Measurements from ENCODE around the gene CSRP1. TPM values are rescaled to one million over a fixed set of nuclear protein-coding genes. Genes with fewer than 3 reads are reported as not detected.
"Not testable (repeated sequence)": the region's sequence is repeated elsewhere in the genome, so short reads cannot be mapped to it uniquely, and the experiment has no call there.

Gene CSRP1
- total RNA-seq, 2 experiments from 2014 or later: 46.4 to 89.8 TPM

DNA sequence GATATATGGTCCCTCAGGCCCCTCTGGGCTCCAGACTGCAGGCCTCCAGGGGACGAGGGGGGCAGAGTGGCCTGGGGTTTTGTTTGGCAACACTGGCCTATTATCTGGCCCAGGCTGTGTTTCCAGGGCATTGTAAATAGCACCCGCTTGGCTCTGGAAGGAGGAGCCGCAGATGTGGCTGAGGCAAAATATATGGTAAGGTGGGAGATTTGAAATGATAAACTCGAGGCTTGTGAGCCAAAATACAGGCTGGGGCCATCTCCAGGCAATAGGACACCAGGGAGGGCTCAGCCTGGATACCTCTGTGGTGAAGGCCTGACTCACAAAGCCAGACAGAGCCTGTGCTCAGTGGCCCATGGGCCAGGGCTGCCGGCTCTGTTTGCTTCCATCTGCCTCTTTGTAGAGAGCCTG lies 46.0 kb upstream of the CSRP1 start:
- Histone ChIP-seq H3K79me2 (ENCODE audit: insufficient read depth, low read depth, low read length) (no peaks in the 10 kb centered on the region), H3K4me3 (ENCODE audit: low read depth, low read length, poor library complexity, severe bottlenecking) (no peak overlapping the region), H3K4me1 (ENCODE audit: insufficient read depth, low read length, poor library complexity, severe bottlenecking) (no peaks in the 10 kb centered on the region), H3K9me3 (ENCODE audit: low read length) (no peaks in the 10 kb centered on the region), H3K4me2 (ENCODE audit: low read length) (no peak overlapping the region), H3K27ac (ENCODE audit: low read depth, low read length, poor library complexity, severe bottlenecking) (no peak overlapping the region), H3K9me2 (ENCODE audit: insufficient read depth, low read length) (no peaks in the 10 kb centered on the region), H4K20me1 (ENCODE audit: insufficient read depth, low read length) (no peaks in the 10 kb centered on the region), H3K36me3 (ENCODE audit: insufficient read depth, low read length) (no peaks in the 10 kb centered on the region), H2AFZ (ENCODE audit: low read length) (no peak overlapping the region)
- DNase-seq (ENCODE audit: low spot score): no peak
- no TSS peak for BruUV-seq (replicated peaks)
- ChIA-PET CTCF (ENCODE audit: unreplicated experiment) (no interaction called here), POLR2A (no interaction called here)
- TF ChIP-seq, protein P1, sequence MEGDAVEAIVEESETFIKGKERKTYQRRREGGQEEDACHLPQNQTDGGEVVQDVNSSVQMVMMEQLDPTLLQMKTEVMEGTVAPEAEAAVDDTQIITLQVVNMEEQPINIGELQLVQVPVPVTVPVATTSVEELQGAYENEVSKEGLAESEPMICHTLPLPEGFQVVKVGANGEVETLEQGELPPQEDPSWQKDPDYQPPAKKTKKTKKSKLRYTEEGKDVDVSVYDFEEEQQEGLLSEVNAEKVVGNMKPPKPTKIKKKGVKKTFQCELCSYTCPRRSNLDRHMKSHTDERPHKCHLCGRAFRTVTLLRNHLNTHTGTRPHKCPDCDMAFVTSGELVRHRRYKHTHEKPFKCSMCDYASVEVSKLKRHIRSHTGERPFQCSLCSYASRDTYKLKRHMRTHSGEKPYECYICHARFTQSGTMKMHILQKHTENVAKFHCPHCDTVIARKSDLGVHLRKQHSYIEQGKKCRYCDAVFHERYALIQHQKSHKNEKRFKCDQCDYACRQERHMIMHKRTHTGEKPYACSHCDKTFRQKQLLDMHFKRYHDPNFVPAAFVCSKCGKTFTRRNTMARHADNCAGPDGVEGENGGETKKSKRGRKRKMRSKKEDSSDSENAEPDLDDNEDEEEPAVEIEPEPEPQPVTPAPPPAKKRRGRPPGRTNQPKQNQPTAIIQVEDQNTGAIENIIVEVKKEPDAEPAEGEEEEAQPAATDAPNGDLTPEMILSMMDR (conservative IDR thresholded peaks at IDR 0.05; ENCODE audit: low read length): no peak
- TF ChIP-seq EZH2phosphoT487 (IDR thresholded peaks at IDR 0.05; ENCODE audit: borderline replicate concordance, low read depth, low read length): no peak
- intact Hi-C loops (cut with micrococcal nuclease; ENCODE audit: unreplicated experiment): no loop called here

- POLR2A ChIA-PET: interaction anchor here (0.7 to 1.1 kb wide), 3 partner anchors 12 to 208 kb away, joined by 3 read pairs; no protein-coding TSS in a partner anchor
- H3K4me3 ChIP-seq (ENCODE audit: low read depth, low read length, poor library complexity, severe bottlenecking): no peak overlapping the region
- no peak overlapping the region for H3K4me2 ChIP-seq (ENCODE audit: low read length)
- H3K79me2 ChIP-seq (ENCODE audit: insufficient read depth, low read depth, low read length): no peaks in the 10 kb centered on the region
- no TSS peak for BruUV-seq (replicated peaks)
- DNase-seq (ENCODE audit: low spot score): no peak
- no peaks in the 10 kb centered on the region for H3K4me1 ChIP-seq (ENCODE audit: insufficient read depth, low read length, poor library complexity, severe bottlenecking)
- H3K9me2 ChIP-seq (ENCODE audit: insufficient read depth, low read length): no peaks in the 10 kb centered on the region
- H3K9me3 ChIP-seq (ENCODE audit: low read length): no peaks in the 10 kb centered on the region
- no peaks in the 10 kb centered on the region for H3K36me3 ChIP-seq (ENCODE audit: insufficient read depth, low read length)
- H4K20me1 ChIP-seq (ENCODE audit: insufficient read depth, low read length): no peaks in the 10 kb centered on the region
- no peak overlapping the region for H2AFZ ChIP-seq (ENCODE audit: low read length)
- no peak overlapping the region for H3K27ac ChIP-seq (ENCODE audit: low read depth, low read length, poor library complexity, severe bottlenecking)
- CTCF ChIA-PET (ENCODE audit: unreplicated experiment): interaction anchor here (0.6 kb wide), 1 partner anchor 65 kb away, joined by 6 read pairs; no protein-coding TSS in a partner anchor
- intact Hi-C loops (cut with micrococcal nuclease; ENCODE audit: unreplicated experiment): no loop called here
- TF ChIP-seq, protein P1 (conservative IDR thresholded peaks at IDR 0.05; ENCODE audit: low read length): no peak
- no peak for TF ChIP-seq EZH2phosphoT487 (IDR thresholded peaks at IDR 0.05; ENCODE audit: borderline replicate concordance, low read depth, low read length)
Observed at GRCh38 chr1:201551877-201552731, 45.2 kb upstream of the CSRP1 start.

GRCh38 chr1:201551096-201551495 lies 44.2 kb upstream of the CSRP1 start:
- Histone ChIP-seq H3K79me2 (ENCODE audit: insufficient read depth, low read depth, low read length) (no peaks in the 10 kb centered on the region), H3K27ac (ENCODE audit: low read depth, low read length, poor library complexity, severe bottlenecking) (no peak overlapping the region), H3K9me3 (ENCODE audit: low read length) (no peaks in the 10 kb centered on the region), H3K4me2 (ENCODE audit: low read length) (no peak overlapping the region), H2AFZ (ENCODE audit: low read length) (no peak overlapping the region), H3K9me2 (ENCODE audit: insufficient read depth, low read length) (no peaks in the 10 kb centered on the region), H3K36me3 (ENCODE audit: insufficient read depth, low read length) (no peaks in the 10 kb centered on the region), H3K4me3 (ENCODE audit: low read depth, low read length, poor library complexity, severe bottlenecking) (no peak overlapping the region), H4K20me1 (ENCODE audit: insufficient read depth, low read length) (no peaks in the 10 kb centered on the region), H3K4me1 (ENCODE audit: insufficient read depth, low read length, poor library complexity, severe bottlenecking) (no peaks in the 10 kb centered on the region)
- DNase-seq (ENCODE audit: low spot score): no peak
- TF ChIP-seq, protein P1 (conservative IDR thresholded peaks at IDR 0.05; ENCODE audit: low read length): no peak
- TF ChIP-seq EZH2phosphoT487 (IDR thresholded peaks at IDR 0.05; ENCODE audit: borderline replicate concordance, low read depth, low read length): no peak
- POLR2A ChIA-PET: interaction anchor here (0.6 to 1.1 kb wide), 6 partner anchors 13 to 209 kb away, joined by 3 to 4 read pairs (median 3); no protein-coding TSS in a partner anchor
- intact Hi-C loops (cut with micrococcal nuclease; ENCODE audit: unreplicated experiment): no loop called here
- no TSS peak for BruUV-seq (replicated peaks)
- CTCF ChIA-PET (ENCODE audit: unreplicated experiment): interaction anchor here (0.5 kb wide), 1 partner anchor 500 kb away, joined by 3 read pairs; no protein-coding TSS in a partner anchor

DNA sequence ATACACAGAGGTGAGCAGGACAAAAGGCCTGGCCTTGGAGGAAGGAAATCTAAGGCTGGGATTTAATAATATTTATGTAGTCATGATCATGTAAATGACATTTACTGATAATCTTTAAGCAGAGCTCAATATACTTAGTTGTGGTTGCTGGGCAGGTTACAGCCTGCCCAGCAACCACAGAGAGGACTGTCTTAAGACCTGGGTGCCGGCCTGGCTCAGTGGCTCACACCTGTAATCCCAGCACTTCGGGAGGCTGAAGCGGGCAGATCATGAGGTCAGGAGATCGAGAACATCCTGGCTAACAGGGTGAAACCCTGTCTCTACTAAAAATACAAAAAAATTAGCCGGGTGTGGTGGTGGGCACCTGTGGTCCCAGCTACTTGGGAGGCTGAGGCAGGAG lies 42.6 kb upstream of the CSRP1 start:
- H2AFZ ChIP-seq (ENCODE audit: low read length); H3K9me2 ChIP-seq (ENCODE audit: insufficient read depth, low read length); H3K4me3 ChIP-seq (ENCODE audit: low read depth, low read length, poor library complexity, severe bottlenecking); H3K36me3 ChIP-seq (ENCODE audit: insufficient read depth, low read length); H4K20me1 ChIP-seq (ENCODE audit: insufficient read depth, low read length); CTCF ChIA-PET (ENCODE audit: unreplicated experiment); intact Hi-C loops (cut with micrococcal nuclease; ENCODE audit: unreplicated experiment); H3K4me1 ChIP-seq (ENCODE audit: insufficient read depth, low read length, poor library complexity, severe bottlenecking); H3K79me2 ChIP-seq (ENCODE audit: insufficient read depth, low read depth, low read length); H3K4me2 ChIP-seq (ENCODE audit: low read length); H3K27ac ChIP-seq (ENCODE audit: low read depth, low read length, poor library complexity, severe bottlenecking); DNase-seq (ENCODE audit: low spot score); H3K9me3 ChIP-seq (ENCODE audit: low read length); BruUV-seq (replicated peaks): not testable (repeated sequence)
- POLR2A ChIA-PET: interaction anchor here (0.6 kb wide), 3 partner anchors 12 to 255 kb away, joined by 3 to 4 read pairs (median 4); no protein-coding TSS in a partner anchor
